22Rv1 (cell line): Measurements from ENCODE around the gene RAB3IL1.

ENCODE experiments used
- ZFX ChIP-seq: fragments of 450-650 bp; IDR thresholded peaks from 2 replicates; pipeline ENCODE4 v1.6.1; 2017; ENCODE audit warnings: antibody characterized with exemption, borderline replicate concordance
- TF ChIP-seq, protein P1 (sequence below): fragments of 450-650 bp; IDR thresholded peaks from 2 replicates; pipeline ENCODE4 v1.5.1; 2017; ENCODE audit warnings: mild to moderate bottlenecking

DNA sequence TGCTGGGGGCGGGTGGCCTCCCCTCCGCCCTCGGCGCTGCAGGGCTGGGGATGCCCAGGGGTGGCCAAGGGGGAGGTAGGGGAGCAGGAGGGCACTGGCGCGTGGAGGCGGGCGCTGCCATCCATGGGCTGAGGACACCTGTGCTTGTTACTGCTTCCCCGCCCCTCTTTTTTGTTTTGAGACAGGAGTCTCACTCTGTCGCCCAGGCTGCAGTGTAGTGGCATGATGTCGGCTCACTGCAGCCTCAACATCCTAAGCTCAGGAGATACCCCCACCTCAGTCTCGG, 25.3 kb downstream of the RAB3IL1 start:
- TF ChIP-seq, protein P1, sequence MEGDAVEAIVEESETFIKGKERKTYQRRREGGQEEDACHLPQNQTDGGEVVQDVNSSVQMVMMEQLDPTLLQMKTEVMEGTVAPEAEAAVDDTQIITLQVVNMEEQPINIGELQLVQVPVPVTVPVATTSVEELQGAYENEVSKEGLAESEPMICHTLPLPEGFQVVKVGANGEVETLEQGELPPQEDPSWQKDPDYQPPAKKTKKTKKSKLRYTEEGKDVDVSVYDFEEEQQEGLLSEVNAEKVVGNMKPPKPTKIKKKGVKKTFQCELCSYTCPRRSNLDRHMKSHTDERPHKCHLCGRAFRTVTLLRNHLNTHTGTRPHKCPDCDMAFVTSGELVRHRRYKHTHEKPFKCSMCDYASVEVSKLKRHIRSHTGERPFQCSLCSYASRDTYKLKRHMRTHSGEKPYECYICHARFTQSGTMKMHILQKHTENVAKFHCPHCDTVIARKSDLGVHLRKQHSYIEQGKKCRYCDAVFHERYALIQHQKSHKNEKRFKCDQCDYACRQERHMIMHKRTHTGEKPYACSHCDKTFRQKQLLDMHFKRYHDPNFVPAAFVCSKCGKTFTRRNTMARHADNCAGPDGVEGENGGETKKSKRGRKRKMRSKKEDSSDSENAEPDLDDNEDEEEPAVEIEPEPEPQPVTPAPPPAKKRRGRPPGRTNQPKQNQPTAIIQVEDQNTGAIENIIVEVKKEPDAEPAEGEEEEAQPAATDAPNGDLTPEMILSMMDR = no peak
- TF ChIP-seq ZFX = no peak
